ENCODE measurements around the gene DFFA.

GRCh38 chr1:10450836-10451235 is 21.5 kb downstream of the DFFA start:
- TF ChIP-seq POLR2A (IDR thresholded peaks at IDR 0.05) (no peak), CTCF (IDR thresholded peaks at IDR 0.05) (no peak)
